IPS DF 4.7 (cell line): ENCODE data around the gene SCAI.
"Not testable (repeated sequence)": the region's sequence is repeated elsewhere in the genome, so short reads cannot be mapped to it uniquely, and the experiment has no call there.

Experiments
- DNase-seq: peaks from one replicate; pipeline ENCODE4 v3.0.0-alpha.2; 2013; ENCODE audit warnings: low spot score; ENCODE audit errors: extremely low read depth

Gene SCAI

DNA sequence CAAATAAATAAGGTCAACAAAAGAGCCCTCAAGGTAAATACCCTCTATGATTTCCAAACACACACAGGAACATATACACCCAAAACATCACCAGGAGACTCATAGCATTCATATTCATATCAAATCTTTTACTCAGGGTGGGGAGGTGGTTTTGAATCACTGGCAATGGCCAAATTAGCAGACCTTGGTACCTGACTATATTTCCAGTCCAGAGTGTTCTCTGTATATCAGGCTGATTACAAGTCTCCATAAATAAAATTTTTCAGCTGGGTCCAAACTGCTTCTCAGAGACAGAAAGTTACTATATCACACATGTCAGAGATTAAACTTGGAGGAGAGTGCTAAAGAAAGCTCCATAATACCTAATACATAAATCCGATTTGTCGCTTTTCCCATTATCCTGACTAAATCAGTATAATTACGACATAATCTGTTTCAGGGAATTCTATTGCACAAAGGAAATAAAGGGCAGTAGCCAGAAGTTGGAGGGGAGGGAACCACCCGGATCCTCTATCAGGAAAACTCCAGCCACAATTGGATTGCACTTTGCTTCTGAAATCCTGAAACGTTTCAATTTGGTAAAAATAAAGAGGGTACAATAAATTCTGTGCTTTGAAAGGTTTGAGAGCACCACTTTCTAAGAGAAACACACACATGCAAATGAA lies 195.5 kb downstream of the SCAI start:
- DNase-seq: no peak

DNA sequence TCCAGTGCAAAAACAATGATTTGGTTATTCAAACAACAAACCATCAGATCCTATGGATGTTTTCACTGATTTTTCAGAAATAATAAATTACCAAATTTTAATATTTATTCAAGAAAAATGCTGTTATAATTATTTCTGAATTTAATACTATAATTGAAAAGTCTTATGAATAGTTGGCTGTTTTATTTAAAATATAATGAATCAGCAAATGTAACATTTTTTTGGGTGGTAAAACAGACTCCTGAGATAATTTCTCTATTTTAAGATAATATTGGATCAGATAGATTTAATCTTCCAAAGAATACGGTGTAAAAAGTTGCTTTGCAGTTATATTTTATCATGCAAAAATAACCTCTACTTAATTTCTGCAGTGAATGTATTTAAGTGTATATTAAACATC lies 197.2 kb downstream of the SCAI start:
- DNase-seq: no peak

DNA sequence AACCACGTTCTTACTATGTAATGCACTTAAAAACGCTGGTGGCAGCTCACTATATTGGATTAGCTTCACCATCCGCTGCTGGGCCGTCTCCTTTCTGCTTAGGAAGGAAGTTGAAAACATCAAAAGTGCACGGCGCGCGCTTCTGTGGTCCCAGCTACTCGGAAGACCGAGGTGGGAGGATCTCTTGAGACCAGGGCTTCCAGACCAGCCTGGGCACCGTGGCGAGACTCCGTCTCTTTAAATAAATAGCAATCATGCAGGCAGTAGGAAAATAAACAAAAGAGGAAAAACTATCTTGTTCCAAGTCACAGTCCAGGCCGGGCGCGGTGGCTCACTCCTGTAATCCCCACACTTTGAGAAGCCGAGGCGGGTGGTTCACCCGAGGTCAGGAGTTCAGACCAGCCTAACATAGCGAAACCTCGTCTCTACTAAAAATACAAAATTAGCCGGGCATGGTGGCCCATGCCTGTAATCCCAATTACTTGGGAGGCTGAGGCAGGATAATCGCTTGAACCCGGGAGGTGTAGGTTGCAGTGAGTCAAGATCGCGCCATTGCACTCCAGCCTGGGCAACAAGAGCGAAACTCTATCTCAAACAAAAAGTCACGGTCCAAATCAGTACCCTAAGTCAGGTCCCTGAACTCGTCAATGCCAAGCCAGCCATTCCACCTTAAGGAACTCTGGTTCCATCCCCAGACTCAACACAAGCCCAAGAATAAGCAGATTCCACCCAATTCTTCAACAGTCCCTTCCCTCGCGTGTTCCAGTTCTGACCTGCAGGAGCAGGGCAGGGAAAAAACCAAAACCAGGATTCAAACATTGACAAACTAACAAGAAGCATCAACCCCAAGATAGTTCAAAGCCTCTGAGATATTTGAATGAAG lies 201.4 kb downstream of the SCAI start:
- DNase-seq: no peak

DNA sequence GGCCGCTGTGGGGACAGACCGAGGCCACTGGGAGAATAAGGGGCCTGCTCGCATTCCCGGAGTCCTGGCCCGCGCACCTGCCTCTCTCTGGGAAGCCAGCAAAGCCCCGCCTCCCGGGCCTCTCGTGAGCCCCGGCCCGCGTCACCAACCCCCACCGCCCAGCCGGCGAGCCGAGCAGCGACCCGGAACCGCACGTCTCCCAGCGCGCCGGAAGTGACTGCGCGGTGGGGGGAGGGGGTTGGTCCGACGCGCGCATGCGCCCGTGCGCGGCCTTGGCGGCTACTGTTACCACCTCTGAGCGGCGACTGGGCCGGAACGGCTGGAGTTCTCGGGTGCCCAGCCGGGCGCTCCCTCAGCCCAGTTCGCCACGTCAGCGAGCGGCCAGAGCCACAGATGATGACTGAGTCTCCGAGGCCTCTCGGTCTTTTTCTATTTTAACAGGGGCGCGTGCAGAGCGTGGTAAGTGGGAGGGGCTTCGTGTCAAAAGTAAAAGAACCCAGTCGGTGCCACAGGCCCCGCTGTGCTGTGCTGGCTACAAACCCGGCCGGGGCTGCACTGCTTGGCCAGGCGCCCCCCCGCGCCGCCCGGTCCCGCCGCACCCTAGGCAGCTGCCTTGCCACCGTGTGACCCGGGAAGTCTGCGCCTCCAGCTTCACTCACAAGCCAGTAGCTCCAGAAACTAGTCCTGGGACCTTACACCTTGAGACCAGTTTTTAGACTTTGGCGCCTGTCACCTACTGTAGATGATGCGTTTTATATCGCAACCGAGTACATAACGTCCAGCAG lies 202.2 kb downstream of the SCAI start, which contains the start of gene GOLGA1:
Gene GOLGA1 (minus strand): TSS at position 190 of the 785 bp plus-strand sequence. CDS start 2,372 bp downstream, outside the sequence.
- DNase-seq: peak; percentile 66

DNA sequence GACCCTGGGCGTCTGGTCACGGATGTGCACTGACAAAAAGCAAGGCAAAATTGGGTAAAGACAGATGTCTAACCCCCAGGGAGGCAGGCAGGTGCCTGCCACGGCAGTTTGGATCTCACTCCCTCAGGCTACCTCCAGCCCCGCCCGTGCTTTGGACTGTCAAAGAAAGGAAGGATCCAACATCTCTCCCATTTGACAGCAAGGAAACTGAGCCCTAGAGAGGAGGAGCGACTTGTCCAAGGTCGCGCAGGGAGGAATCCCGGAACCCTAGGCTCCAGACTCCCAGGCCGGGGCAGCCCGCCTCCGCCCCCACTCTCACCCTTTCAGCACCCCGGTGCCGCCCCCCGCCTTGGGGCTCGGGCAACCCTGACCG lies 202.8 kb downstream of the SCAI start:
- DNase-seq: no peak

DNA sequence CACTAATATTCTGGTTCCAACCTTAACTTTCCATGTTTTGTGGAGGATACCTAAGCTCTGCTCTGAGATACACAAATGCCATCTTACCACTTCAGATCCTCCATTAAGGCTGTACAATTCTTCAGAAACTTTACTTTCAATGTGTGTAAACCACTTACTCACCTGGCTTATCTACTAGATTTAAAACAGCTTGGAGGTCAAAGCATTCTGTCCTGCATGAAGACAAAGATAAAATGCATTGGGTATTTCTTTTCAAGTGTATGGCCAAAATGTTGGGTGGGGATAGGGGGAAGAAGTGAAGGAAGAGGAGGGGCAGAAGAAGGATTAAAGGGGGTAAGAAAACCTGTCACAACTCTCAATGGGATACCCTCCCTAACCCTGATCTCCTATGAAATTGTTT lies 203.4 kb downstream of the SCAI start:
- no peak for DNase-seq

DNA sequence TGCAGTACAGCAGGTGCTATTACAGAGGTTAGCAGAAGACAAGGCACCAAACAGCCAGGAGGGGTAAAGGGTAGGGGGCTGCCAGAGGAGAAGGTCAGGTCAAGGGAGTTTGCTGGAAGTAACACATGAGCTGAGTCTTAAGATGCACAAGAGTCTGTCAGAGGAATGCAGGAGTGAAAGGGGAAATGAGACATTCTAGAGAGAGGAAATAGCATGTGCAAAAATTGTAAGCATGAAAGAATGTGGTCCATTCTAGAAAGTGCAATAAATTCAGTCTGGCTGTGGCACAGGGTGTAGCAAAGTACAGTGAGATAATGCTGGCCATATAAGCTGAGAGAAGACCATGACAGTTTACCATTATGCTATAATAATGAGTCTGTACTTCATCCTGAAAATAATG lies 209.0 kb downstream of the SCAI start:
- no peak for DNase-seq

DNA sequence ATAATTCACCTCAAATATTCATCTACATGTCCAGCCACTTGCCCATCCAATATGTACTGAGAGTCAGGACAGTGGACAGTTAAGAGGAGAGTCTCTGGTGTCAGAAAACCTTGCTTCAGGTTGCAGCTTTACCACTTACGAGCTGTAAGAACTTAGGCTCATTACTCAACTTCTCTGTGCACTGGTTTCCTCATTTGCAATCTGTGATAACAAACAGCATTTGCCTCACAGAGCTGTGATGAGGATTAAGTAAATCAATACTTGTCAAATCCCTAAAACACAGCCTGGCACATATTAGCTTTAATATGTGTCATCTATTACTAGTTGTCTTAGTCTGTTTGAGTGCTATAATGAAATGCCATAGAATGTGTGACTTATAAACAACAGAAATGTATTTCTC lies 211.0 kb downstream of the SCAI start:
- no peak for DNase-seq

DNA sequence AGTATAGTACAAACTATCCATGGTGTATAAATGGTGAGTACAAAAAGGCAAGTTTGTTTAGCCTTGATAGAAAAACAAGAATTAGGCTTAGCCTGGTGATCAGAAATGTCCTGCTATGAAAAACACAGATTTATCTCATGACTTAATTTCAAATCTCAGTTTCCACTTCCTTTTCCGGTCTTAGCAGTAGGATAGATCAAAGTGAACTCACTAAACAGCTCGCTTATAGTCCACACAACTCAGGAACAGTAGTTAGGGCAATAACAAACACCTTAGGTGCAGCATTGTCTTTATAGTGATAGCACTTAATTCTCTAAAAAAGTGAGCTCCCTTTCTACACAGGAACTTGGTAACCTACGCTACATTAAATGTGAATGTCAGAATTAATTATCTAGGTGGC lies 213.9 kb downstream of the SCAI start:
- DNase-seq: no peak

DNA sequence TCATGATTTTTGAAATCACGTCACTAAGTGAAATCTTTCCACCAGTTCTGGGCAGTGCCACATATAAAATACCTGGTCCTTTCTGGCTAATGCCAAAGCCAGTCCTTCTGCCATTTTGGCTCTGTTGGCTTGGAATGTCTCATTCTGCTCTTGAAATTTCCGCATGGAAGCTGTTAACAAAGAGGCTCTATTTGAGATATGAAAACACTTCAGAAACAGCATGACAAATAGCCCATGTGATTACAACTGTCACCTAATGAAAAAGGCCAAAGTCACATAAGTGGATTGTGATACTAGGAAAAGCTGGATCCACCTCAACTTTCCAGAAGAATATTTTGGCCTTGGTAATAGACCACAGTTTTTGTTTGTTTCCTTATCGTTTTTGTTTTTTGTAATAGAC lies 215.2 kb downstream of the SCAI start:
- no peak for DNase-seq

DNA sequence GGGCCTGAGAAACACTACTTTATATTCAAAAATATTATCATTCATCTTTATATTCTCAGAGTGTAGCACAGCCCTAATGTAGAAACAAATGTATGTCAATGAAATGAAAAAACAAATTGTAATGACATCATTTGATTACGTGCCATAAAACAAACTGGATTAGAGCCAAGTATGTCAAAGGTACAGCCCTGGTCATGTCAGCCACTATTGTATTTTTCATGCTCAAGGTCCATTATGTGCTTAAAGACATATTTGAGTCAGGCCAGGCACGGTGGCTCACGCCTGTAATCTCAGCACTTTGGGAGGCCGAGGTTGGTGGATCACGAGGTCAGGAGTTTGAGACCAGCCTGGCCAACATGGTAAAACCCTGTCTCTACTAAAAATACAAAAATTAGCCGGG lies 222.9 kb downstream of the SCAI start:
- not testable (repeated sequence) for DNase-seq

DNA sequence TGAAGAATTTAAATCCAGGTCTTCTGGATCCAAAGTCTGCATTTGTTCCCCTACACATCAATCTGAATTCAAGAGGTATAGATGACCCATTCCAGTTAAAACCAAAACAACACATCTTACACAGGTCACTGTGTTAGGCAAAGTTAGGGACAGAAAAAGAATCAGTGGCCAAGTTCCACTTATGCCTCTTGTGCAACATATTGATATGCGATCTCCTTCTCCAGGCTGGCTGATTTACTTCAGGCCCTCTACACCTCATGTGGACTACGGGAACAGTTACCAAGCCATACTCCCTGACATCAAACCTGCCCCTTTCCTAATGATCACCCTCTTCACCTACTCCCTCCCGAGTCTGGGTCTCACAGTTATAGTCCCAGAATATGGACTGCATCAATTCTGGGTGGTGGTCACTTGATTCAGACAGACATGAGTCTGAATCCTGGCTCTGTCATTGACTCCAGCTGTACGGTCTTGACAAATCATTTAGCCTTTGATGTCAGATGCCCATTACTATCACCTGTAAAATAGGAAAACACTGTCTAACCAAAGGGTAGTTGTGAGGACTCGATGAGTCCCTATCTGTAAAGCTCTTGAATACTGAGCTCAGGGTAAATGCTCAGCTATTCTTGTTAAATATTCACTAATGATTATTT lies 228.4 kb downstream of the SCAI start:
- no peak for DNase-seq

DNA sequence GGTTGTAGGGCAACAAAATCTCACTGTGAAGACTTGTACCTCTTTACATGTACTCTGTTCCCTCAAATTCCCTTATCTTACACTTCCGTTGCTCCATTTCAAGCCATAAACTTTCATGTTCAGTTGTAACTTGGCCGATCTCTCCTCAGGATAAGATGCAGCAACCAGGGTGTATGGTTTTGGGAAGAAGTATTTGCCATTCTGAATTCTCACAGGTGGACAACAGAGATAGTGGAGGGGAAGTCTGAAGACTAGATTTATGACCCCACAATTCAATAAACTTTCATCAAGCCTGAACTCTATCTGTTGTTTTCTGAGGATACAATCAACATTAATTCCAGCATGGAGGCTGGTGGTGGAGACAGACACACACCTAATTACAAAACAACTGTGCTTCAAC lies 229.9 kb downstream of the SCAI start:
- no peak for DNase-seq

DNA sequence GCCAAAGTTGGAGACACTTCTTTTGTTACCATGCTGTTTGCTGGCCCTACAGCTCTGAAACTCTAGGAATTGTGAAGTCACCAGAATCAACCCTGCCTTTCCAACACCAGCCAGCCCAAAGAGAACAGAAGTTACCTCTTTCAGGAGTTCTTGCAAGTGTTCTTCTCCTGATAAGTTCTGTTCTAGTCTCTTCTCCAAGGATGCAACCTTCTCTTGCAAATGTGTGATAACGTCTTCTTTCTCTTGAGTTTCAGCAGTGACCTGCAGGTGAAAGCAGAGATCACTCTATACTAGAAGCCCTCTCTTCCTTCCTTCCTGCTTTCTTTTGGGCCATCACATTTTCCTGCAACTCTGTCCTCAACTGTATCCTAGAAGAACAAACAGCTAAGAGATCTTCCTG lies 231.6 kb downstream of the SCAI start:
- DNase-seq: no peak

DNA sequence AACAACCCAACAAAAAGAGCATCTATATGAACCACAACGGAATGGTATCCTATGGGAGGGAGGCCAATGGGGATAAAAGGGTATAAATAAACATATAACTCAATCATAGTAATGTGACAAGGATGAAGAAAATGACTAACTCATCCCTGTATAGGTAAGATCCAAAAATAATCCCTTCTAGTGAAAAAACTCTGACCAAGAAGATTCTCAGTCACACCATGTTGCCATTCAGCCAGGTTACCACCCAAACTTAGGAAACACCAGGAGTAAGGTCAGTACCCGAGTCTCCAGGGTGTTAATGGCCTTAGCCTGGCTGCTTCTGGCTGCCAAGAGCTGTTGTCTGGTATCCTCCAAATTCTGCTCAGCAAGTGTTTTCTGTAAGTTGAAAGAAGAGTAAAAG lies 235.2 kb downstream of the SCAI start:
- DNase-seq: no peak

DNA sequence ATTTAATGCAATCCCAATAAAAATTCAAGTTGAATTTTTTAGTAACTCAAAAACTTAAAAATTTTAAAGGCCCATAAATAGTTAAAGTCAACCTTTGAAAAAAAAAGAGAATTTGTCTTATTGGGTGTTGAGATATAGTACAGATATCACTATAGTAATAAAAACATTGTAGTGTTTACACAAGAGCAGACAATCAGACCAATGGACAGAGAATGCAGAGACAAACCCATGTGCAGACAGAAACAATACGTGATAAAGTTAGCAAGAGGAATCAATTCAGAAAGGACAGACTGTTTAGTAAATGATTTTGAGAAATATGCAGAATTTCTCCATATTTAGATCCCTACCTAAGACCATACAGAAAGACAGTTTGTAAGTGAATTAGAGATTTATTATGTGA lies 236.4 kb downstream of the SCAI start:
- DNase-seq: no peak

DNA sequence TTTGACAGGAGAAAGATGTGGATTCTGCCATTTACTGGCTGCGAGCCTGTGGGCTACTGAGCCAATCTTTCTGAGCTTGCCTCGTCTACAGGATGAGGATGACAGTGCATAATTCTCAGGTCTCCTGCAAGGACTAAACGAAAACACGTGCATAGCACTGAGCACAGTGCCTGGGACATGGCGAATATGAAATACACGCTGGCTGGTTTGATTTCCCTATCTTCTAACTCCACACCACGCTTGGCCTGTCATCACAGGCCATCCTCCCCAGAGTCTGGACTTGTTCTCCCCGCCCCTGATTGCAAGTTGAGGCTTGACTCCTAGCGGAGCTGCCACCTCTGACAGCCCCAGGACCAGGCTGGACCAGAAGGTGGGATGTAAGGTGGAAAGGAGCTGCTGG lies 243.5 kb downstream of the SCAI start:
- no peak for DNase-seq

DNA sequence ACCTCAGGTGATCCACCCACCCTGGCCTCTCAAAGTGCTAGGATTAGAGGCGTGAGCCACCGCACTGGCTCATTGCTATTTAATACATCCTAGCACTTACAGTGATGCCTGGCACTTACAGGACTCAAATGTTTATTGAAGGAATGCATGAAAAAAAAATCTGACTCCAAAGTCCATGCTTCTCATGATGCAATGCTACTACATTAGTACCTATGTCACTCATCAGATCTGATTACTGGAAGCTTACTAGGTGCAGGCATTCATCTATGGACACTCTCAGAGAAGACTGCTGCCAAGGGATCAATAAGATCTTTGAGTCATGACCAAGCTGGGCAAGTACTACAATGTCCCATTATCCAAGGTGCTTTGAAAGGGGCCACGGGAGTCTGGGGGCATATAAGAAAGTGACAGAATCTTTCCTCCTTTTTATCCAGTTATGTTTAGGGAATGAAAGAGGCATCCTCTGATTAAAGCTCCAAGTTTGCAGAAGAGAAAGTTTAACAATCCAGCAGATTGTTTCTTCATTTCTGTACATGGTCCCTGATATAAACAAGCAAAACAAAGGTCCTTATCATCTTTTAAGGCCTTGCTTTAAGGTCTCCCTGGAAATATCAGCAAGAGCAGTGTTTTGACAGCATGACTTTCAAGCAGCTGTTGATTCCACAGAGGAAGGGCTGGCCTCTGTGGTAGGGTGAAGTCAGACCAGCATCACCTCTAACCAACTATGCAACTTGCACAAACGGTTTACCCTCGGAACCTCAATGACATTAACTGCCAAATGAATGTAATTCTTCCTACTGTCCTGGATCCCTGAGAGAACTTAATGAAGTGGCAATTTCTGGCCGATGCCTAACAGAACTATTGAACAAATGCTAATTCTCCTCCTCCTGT lies 245.5 kb downstream of the SCAI start:
- no peak for DNase-seq

DNA sequence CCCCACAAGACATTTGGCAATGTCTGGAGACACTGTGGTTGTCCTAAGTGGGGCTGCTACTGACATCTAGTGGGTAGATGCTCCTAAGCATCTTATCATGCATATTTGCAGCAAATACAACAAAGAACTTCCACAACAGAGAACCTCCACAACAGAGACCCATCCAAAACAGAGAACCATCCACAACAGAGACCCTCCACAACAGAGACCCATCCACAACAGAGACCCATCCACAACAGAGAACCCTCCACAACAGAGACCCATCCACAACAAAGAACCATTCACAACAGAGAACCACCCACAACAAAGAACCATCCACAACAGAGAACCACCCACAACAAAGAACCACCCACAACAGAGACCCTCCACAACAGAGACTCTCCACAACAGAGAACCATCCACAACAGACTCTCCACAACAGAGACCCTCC lies 248.6 kb downstream of the SCAI start:
- peak; percentile 14 for DNase-seq

DNA sequence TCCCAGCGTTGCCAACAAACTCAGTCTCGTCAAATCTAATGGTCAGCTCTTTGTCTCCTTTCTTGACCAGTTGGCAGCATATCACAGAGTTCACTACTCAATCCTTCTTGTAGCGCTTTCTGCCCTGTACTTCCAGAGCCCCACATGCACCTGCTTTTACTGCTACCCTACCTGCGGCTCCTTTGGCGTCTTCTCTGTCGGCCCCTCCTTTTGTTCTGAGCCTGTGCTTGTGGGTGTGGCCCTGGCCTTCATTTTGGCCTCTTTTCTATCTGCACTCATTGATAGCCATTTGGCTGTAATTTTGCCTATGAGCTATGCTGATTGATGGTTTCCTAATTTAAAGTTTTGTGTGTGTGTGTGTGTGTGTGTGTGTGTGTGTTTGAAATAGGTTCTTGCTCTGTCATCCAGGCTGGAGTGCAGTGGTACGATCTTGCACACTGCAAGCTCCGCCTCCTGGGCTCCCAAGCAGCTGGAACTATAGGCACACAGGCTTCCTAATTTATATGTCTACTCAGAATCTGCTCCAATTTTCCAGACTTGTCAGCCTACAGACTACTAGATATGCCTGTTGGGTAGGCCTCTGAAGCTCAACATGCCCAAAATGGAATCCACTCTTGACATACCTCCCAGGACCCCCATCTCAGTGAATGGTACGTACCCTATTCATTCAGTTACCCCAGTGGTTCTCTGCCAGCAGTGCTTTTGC lies 249.1 kb downstream of the SCAI start:
- no peak for DNase-seq
